ENCODE results near the gene S100PBP. TPM values are rescaled to one million over a fixed set of nuclear protein-coding genes. Genes with fewer than 3 reads are reported as not detected.

The S100PBP gene
- polyA plus RNA-seq, 1 experiment = 20.7 TPM

- TF ChIP-seq CTCF (IDR thresholded peaks at IDR 0.05; ENCODE audit: insufficient read depth, low read depth, low read length) = no peak
- DNase-seq (ENCODE audit: low read depth) = no peak
- Histone ChIP-seq H3K4me3 (ENCODE audit: low read depth, low read length) (no peak overlapping the region), H3K36me3 (ENCODE audit: control insufficient read depth, insufficient read depth, low read length) (peaks cover 3% of the 10 kb centered on the region), H3K27me3 (ENCODE audit: control insufficient read depth, insufficient read depth, low read length) (no peaks in the 10 kb centered on the region)
- ChIA-PET POLR2A (no interaction called here), CTCF (interaction anchor here (1.0 to 4.9 kb wide), 3 partner anchors 9 to 27 kb away, joined by 3 to 33 read pairs (median 3); no protein-coding TSS in a partner anchor)
These were observed 45.9 kb downstream of the S100PBP start for GRCh38 chr1:32863218-32863880.

DNA sequence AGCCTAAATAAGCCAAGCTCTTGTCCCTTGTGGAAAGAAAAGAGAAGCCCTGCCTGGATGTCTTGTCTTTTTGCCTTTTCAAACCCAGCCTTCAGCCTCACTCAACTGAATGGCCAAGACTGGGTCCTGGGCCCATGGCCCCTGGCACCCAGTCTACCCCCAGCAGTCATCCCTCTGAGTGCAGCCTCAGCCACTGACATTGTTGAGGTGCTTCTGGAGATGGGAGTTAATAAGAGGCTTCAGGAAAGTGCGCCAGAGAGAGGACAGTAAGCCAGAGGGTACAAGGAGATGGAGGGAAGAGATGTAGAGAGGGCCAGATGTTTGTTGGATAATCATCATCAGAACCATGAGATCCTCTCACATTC, 46.4 kb downstream of the S100PBP start:
- no peak for TF ChIP-seq CTCF (IDR thresholded peaks at IDR 0.05; ENCODE audit: insufficient read depth, low read depth, low read length)
- H3K27me3 ChIP-seq (ENCODE audit: control insufficient read depth, insufficient read depth, low read length) = no peaks in the 10 kb centered on the region
- peaks cover 3% of the 10 kb centered on the region for H3K36me3 ChIP-seq (ENCODE audit: control insufficient read depth, insufficient read depth, low read length)
- ChIA-PET CTCF (interaction anchor here (1.1 to 4.9 kb wide), 2 partner anchors 9 to 12 kb away, joined by 3 to 33 read pairs; no protein-coding TSS in a partner anchor), POLR2A (no interaction called here)
- no peak for DNase-seq (ENCODE audit: low read depth)
- no peak overlapping the region for H3K4me3 ChIP-seq (ENCODE audit: low read depth, low read length)

- ChIA-PET POLR2A (no interaction called here), CTCF (no interaction called here)
- H3K36me3 ChIP-seq (ENCODE audit: control insufficient read depth, insufficient read depth, low read length) = peaks cover 3% of the 10 kb centered on the region
- no peak overlapping the region for H3K4me3 ChIP-seq (ENCODE audit: low read depth, low read length)
- no peak for DNase-seq (ENCODE audit: low read depth)
- no peaks in the 10 kb centered on the region for H3K27me3 ChIP-seq (ENCODE audit: control insufficient read depth, insufficient read depth, low read length)
- TF ChIP-seq CTCF (IDR thresholded peaks at IDR 0.05; ENCODE audit: insufficient read depth, low read depth, low read length) = no peak
These were observed 47.0 kb downstream of the S100PBP start for GRCh38 chr1:32864375-32865019.

DNA sequence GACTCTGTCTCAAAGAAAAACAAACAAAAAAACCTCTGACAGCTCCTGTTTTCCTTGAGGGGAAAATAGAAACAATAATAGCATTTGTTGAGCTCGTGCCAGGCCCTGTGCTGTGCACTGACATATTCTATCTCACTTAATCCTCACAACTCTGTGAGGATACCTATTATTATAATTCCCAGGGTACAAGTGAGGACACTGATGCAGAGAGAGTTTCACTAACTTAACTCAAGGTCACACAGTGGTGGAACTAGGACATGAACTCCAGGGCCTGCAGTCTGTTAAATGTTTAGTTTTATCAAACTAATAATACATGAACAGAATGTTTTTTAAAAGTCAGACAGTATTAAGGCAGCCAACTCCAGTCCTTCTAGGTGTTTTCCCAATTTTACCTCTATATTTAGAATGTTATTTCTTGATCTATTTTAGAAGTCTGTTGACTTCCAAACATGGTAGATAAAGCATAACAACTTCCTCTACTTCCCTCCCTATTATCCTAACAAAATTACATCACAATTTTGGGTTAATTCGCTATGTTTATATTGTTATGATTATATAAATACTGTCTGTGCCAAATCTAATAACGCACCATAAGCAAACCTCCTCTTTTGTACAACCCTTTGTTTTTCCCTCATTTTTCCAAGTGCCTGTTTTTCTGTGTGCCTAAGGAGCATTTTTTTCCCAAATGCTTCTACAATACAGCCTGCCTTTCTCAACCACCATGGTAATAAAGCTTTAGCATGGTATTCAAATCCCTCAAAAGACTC, 48.4 kb downstream of the S100PBP start:
- POLR2A ChIA-PET = no interaction called here
- peaks cover 3% of the 10 kb centered on the region for H3K36me3 ChIP-seq (ENCODE audit: control insufficient read depth, insufficient read depth, low read length)
- CTCF ChIA-PET = interaction anchor here (0.9 to 1.9 kb wide), 3 partner anchors 10 to 418 kb away, joined by 3 to 10 read pairs (median 4); no protein-coding TSS in a partner anchor

More for the DNA sequence above, 48.4 kb downstream of the S100PBP start:
- H3K4me3 ChIP-seq (ENCODE audit: low read depth, low read length) = no peak overlapping the region
- H3K27me3 ChIP-seq (ENCODE audit: control insufficient read depth, insufficient read depth, low read length) = 0 out of 2 replicates have a peak, but pooled peaks cover 2% of the 10 kb centered on the region
- no peak for DNase-seq (ENCODE audit: low read depth)
- no peak for TF ChIP-seq CTCF (IDR thresholded peaks at IDR 0.05; ENCODE audit: insufficient read depth, low read depth, low read length)

Data from BJ (cell line).